ENCODE measurements around the gene LPCAT4.
"Not testable (repeated sequence)": the region's sequence is repeated elsewhere in the genome, so short reads cannot be mapped to it uniquely, and the experiment has no call there.

DNA sequence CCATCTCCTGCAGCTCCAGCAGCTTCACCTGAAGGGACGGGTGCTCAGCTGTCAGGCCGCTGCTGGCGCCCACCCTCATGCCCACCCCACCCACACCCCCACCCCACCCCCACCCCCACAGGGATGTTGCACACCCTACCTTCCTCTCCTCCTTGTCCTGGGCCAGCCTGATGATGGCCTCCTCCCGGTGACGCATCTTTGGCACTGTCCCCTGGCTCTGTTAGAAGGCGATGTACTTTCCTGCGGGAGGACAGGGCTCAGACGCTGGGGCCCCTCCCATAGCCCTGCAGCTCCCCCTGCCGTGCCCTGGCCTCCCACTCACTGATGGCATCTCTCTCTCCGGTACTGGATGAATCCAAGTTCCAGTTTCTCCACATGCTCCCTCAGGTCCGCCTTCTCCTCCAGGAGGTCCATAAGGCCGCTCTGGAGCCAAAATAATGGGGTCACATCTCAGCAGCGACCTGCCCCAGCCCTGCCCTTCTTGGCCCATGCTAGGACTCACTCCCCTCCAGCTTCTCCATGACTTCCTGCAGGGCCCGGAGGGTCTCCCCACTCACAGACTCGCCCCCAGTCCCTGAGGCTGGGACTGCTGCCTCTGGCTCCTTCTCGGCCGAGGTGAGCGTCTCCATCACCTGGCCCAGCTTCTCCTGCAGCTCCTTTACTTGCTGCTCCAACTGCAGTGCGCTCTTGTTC lies 15.0 kb upstream of the LPCAT4 start:
- TF ChIP-seq, protein P1, sequence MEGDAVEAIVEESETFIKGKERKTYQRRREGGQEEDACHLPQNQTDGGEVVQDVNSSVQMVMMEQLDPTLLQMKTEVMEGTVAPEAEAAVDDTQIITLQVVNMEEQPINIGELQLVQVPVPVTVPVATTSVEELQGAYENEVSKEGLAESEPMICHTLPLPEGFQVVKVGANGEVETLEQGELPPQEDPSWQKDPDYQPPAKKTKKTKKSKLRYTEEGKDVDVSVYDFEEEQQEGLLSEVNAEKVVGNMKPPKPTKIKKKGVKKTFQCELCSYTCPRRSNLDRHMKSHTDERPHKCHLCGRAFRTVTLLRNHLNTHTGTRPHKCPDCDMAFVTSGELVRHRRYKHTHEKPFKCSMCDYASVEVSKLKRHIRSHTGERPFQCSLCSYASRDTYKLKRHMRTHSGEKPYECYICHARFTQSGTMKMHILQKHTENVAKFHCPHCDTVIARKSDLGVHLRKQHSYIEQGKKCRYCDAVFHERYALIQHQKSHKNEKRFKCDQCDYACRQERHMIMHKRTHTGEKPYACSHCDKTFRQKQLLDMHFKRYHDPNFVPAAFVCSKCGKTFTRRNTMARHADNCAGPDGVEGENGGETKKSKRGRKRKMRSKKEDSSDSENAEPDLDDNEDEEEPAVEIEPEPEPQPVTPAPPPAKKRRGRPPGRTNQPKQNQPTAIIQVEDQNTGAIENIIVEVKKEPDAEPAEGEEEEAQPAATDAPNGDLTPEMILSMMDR (IDR thresholded peaks at IDR 0.05) = not testable (repeated sequence)
- TF ChIP-seq POLR2AphosphoS5 (IDR thresholded peaks at IDR 0.05) = not testable (repeated sequence)

All from upper lobe of left lung (tissue), 4 donors.